ENCODE measurements around the gene SDS. TPM values are rescaled to one million over a fixed set of nuclear protein-coding genes. Genes with fewer than 3 reads are reported as not detected.
A peak's percentile ranks its signal among the peaks of the same experiment; 100 is the strongest.

Gene SDS
- polyA plus RNA-seq (2013, experiment 1 of 2; ENCODE audit: insufficient read length), result 0.08 TPM
- 0.15 TPM for polyA plus RNA-seq (2013, experiment 2 of 2; ENCODE audit: insufficient read length)

GRCh38 chr12:113403435-113404415 lies at the start of gene SDS:
SDS (minus strand) TSS chr12:113403887; CDS start chr12:113399708, 4,179 bp downstream.
- DNase-seq, result peak; percentile 33

- DNase-seq, result no peak
These were observed 49.6 kb upstream of the SDS start for GRCh38 chr12:113453330-113453729.

GRCh38 chr12:113452458-113452857 lies 48.8 kb upstream of the SDS start:
- no peak for DNase-seq

GRCh38 chr12:113449839-113450238 lies 46.2 kb upstream of the SDS start:
- DNase-seq, result no peak

GRCh38 chr12:113449299-113449698 lies 45.6 kb upstream of the SDS start:
- DNase-seq, result no peak

- DNase-seq, result no peak
These were observed 45.2 kb upstream of the SDS start for GRCh38 chr12:113448873-113449272.

- no peak for DNase-seq
These were observed 42.0 kb upstream of the SDS start for GRCh38 chr12:113445544-113446171.

GRCh38 chr12:113443030-113443539 lies 39.4 kb upstream of the SDS start:
- DNase-seq, result no peak

GRCh38 chr12:113440947-113441782 lies 37.5 kb upstream of the SDS start:
- DNase-seq, result no peak

GRCh38 chr12:113440336-113440735 lies 36.6 kb upstream of the SDS start:
- no peak for DNase-seq

- peak; percentile 17 for DNase-seq
These were observed 35.9 kb upstream of the SDS start for GRCh38 chr12:113439606-113440030.

- no peak for DNase-seq
These were observed 35.6 kb upstream of the SDS start for GRCh38 chr12:113439301-113439597.

- no peak for DNase-seq
These were observed 35.0 kb upstream of the SDS start for GRCh38 chr12:113438523-113439300.

GRCh38 chr12:113437729-113438100 lies 34.0 kb upstream of the SDS start:
- DNase-seq, result no peak

- DNase-seq, result no peak
These were observed 33.5 kb upstream of the SDS start for GRCh38 chr12:113436993-113437728.

GRCh38 chr12:113436586-113436985 lies 32.9 kb upstream of the SDS start:
- no peak for DNase-seq

- DNase-seq, result no peak
These were observed 31.7 kb upstream of the SDS start for GRCh38 chr12:113435367-113435766.

GRCh38 chr12:113432986-113433385 lies 29.3 kb upstream of the SDS start:
- DNase-seq, result no peak

- no peak for DNase-seq
These were observed 24.8 kb upstream of the SDS start for GRCh38 chr12:113428482-113428881.

GRCh38 chr12:113427882-113428281 lies 24.2 kb upstream of the SDS start:
- DNase-seq, result no peak

GRCh38 chr12:113425960-113426453 lies 22.3 kb upstream of the SDS start:
- DNase-seq, result peak; percentile 6
